Naive thymus-derived CD4-positive, alpha-beta T cell (primary cell): ENCODE data around the gene OPA1. TPM values are rescaled to one million over a fixed set of nuclear protein-coding genes. Genes with fewer than 3 reads are reported as not detected.

Experiments
- ATAC-seq: fragments of 150-1000 bp; cut with Tn5 transposase; 2 replicates; pipeline ENCODE4 v1.10.0; 2021; ENCODE audit warnings: mild to moderate bottlenecking, moderate library complexity
- CTCF ChIA-PET: fragments of 350-600 bp; sonication (Branson Sonifier 250); formaldehyde crosslinking; loops from one replicate; lab custom pipeline; 2021; ENCODE audit warnings: antibody characterized with exemption; lab: Charles Lee
- POLR2A ChIA-PET: fragments of 350-600 bp; sonication (Branson Sonifier 250); formaldehyde crosslinking; loops from one replicate; lab custom pipeline; 2021; ENCODE audit warnings: antibody characterized with exemption, inconsistent platforms; lab: Charles Lee
- DNase-seq, 9 donors: peaks; one replicate each; pipeline versions ENCODE4 v3.0.0 to v3.0.0-alpha.2; 2020 to 2022; ENCODE audit warnings: mixed read lengths in 1 of 9
- H3K27ac ChIP-seq: one replicate; pipeline ENCODE4 v1.7.0; 2013; ENCODE audit warnings: mild to moderate bottlenecking, low read depth, low read length, moderate library complexity
- H3K27me3 ChIP-seq, 2 donors: one replicate each; pipeline ENCODE4 v1.7.0; 2013; ENCODE audit warnings: low read length in 2 of 2, mild to moderate bottlenecking in 2 of 2, moderate library complexity in 2 of 2; ENCODE audit not compliant: control insufficient read depth in 2 of 2, insufficient read depth in 2 of 2
- H3K36me3 ChIP-seq, 3 experiments: 1 replicate in 2 of 3; 2 replicates in 1 of 3; pipeline ENCODE4 v1.7.0; 2013; ENCODE audit warnings: low read length in 3 of 3, mild to moderate bottlenecking in 3 of 3, moderate library complexity in 1 of 3; ENCODE audit not compliant: insufficient read depth in 3 of 3, control insufficient read depth in 2 of 3
- H3K4me1 ChIP-seq, 2 donors: one replicate each; pipeline ENCODE4 v1.7.0; 2013; ENCODE audit warnings: low read length in 2 of 2, mild to moderate bottlenecking in 2 of 2, moderate library complexity in 1 of 2; ENCODE audit not compliant: control insufficient read depth in 2 of 2, insufficient read depth in 2 of 2
- H3K4me3 ChIP-seq: 2 replicates; pipeline ENCODE4 v1.7.0; 2013; ENCODE audit warnings: mild to moderate bottlenecking, low read length
- H3K9me3 ChIP-seq, 3 experiments: 1 replicate in 2 of 3; 2 replicates in 1 of 3; pipeline ENCODE4 v1.7.0; 2013; ENCODE audit warnings: low read length in 3 of 3; ENCODE audit not compliant: control insufficient read depth in 2 of 3
- H3K27ac Mint-ChIP-seq, 9 donors: one replicate each; pipeline ENCODE4 v1.8.0; 2020 to 2022; ENCODE audit warnings: mixed read lengths in 9 of 9, mild to moderate bottlenecking in 8 of 9, moderate library complexity in 5 of 9, inconsistent platforms in 2 of 9
- H3K27me3 Mint-ChIP-seq, 5 donors: one replicate each; pipeline ENCODE4 v1.8.0; 2021 to 2022; ENCODE audit warnings: mixed read lengths in 5 of 5, mild to moderate bottlenecking in 1 of 5
- H3K36me3 Mint-ChIP-seq, 5 donors: one replicate each; pipeline ENCODE4 v1.8.0; 2020 to 2022; ENCODE audit warnings: mixed read lengths in 5 of 5, mild to moderate bottlenecking in 3 of 5, inconsistent platforms in 1 of 5
- H3K4me1 Mint-ChIP-seq, 7 donors: one replicate each; pipeline ENCODE4 v1.8.0; 2020 to 2022; ENCODE audit warnings: mixed read lengths in 7 of 7, mild to moderate bottlenecking in 3 of 7, inconsistent platforms in 1 of 7
- H3K4me3 Mint-ChIP-seq, 10 donors: one replicate each; pipeline ENCODE4 v1.8.0; 2020 to 2022; ENCODE audit warnings: mild to moderate bottlenecking in 10 of 10, mixed read lengths in 10 of 10, moderate library complexity in 6 of 10, inconsistent platforms in 2 of 10
- H3K9me3 Mint-ChIP-seq, 11 donors: one replicate each; pipeline ENCODE4 v1.8.0; 2020 to 2022; ENCODE audit warnings: mixed read lengths in 11 of 11, mild to moderate bottlenecking in 4 of 11, inconsistent platforms in 1 of 11, moderate library complexity in 1 of 11
- intact Hi-C, 2 donors: fragments of 100-400 bp; cut with micrococcal nuclease; formaldehyde crosslinking; loops; one replicate each; pipeline ENCODE4 v1.15.1; 2023
- polyA plus RNA-seq, 2 donors: library from polyadenylated mRNA; unstranded; fragments of 300-500 nt; fragmentation: Illumina TruSeq; gene quantifications; one replicate each; pipeline ENCODE4 v1.2.3, GENCODE V29; 2021
- total RNA-seq, 6 experiments: library from RNA in 5 of 6; stranded (reverse) in 5 of 6; gene quantifications; 1 replicate in 5 of 6; 2 replicates in 1 of 6; pipeline ENCODE4 v1.2.3 and lab custom pipeline; 2021 to 2026

OPA1 gene
- total and polyA plus RNA-seq, 7 experiments from 2014 or later = 22.9 to 70.0 (median 53.4) TPM

DNA sequence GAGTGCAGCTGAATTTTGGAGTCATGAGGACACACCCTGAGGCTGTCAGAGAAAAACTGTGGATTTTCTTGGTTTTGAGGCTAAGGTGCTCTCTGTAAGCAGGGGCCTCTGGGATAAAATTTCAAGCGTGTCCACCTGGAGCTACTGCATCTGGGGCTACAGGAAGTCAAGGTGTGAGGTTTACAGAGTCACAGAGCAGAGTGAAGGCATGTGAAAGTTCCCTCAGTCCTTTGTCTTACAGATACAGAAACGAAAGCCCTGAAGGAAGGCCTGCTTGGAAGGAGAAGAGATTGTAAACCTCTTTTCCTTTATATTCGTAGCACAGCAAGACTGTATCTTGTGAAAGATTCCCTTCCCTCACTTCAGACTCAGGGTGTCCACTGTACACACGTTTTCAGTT is 138.6 kb downstream of the OPA1 start:
- ATAC-seq (no peak), DNase-seq (no peak)
- no peak overlapping the region for H3K4me3 ChIP-seq
- Mint-ChIP-seq H3K4me3 (no peak overlapping the region), H3K27me3 (peaks cover 0 to 11% (median 0%) of the 10 kb centered on the region in 5 donors), H3K4me1 (no peaks in the 10 kb centered on the region), H3K27ac (no peak overlapping the region), H3K9me3 (no peaks in the 10 kb centered on the region), H3K36me3 (no peaks in the 10 kb centered on the region)
- H3K27me3 ChIP-seq = no peaks in the 10 kb centered on the region
- ChIA-PET POLR2A (no interaction called here), CTCF (no interaction called here)
- no peak overlapping the region for H3K27ac ChIP-seq
- H3K4me1 ChIP-seq = no peaks in the 10 kb centered on the region
- H3K9me3 ChIP-seq = no peaks in the 10 kb centered on the region
- no peaks in the 10 kb centered on the region for H3K36me3 ChIP-seq
- intact Hi-C loops = no loop called here

GRCh38 chr3:193732391-193732790 is 139.4 kb downstream of the OPA1 start:
- H3K9me3 Mint-ChIP-seq = no peaks in the 10 kb centered on the region
- ChIA-PET CTCF (no interaction called here), POLR2A (no interaction called here)
- Histone ChIP-seq H3K9me3 (no peaks in the 10 kb centered on the region), H3K4me3 (no peak overlapping the region), H3K27ac (no peak overlapping the region), H3K36me3 (no peaks in the 10 kb centered on the region), H3K27me3 (no peaks in the 10 kb centered on the region), H3K4me1 (no peaks in the 10 kb centered on the region)
- no peak for ATAC-seq
- no peaks in the 10 kb centered on the region for H3K4me1 Mint-ChIP-seq
- no peak for DNase-seq
- no peak overlapping the region for H3K27ac Mint-ChIP-seq
- no peak overlapping the region for H3K4me3 Mint-ChIP-seq
- intact Hi-C loops = no loop called here
- peaks cover 0 to 11% (median 0%) of the 10 kb centered on the region in 5 donors for H3K27me3 Mint-ChIP-seq
- H3K36me3 Mint-ChIP-seq = no peaks in the 10 kb centered on the region

- ChIA-PET CTCF (no interaction called here), POLR2A (no interaction called here)
- no peaks in the 10 kb centered on the region for H3K27me3 ChIP-seq
- H3K9me3 ChIP-seq = no peaks in the 10 kb centered on the region
- Mint-ChIP-seq H3K4me1 (no peaks in the 10 kb centered on the region), H3K27me3 (peaks cover 0 to 11% (median 0%) of the 10 kb centered on the region in 5 donors), H3K4me3 (no peak overlapping the region), H3K27ac (no peak overlapping the region), H3K9me3 (no peaks in the 10 kb centered on the region), H3K36me3 (no peaks in the 10 kb centered on the region)
- intact Hi-C loops = no loop called here
- no peak overlapping the region for H3K27ac ChIP-seq
- no peak overlapping the region for H3K4me3 ChIP-seq
- no peaks in the 10 kb centered on the region for H3K36me3 ChIP-seq
- DNase-seq = no peak
- no peak for ATAC-seq
- H3K4me1 ChIP-seq = no peaks in the 10 kb centered on the region
Measured at GRCh38 chr3:193732827-193733226, 139.8 kb downstream of the OPA1 start.

DNA sequence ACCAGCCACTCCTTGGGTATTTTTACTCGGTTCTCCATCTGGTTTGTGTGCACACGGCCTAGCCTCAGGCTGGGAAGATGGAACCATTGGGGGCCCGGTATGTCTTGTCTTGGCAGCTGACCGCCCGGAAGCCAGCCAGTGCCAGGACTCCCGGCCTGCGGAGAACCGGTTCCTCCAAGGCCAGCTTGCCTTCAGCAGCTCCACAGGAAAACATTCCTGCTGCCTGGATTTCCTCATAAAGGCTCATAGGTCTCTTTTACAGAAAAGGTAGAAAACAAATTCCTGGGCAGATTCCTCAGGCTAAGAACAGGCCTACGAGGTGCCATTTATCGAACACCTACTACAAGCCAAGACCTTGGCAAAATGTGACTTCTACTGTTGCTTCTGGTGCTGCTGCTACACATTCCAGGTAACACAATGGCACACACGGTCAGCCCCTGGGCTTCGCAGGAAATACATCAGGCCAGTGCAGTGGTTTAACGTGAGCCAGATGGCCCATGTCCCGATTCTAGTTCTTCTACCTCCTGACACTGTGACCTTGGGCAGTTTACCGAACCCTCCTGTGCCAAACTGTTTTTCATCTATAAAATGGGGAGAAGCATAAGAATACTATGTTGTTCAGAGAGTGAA is 141.8 kb downstream of the OPA1 start:
- ChIA-PET CTCF (no interaction called here), POLR2A (no interaction called here)
- Histone ChIP-seq H3K36me3 (no peaks in the 10 kb centered on the region), H3K9me3 (no peaks in the 10 kb centered on the region), H3K27me3 (no peaks in the 10 kb centered on the region), H3K4me3 (no peak overlapping the region), H3K27ac (no peak overlapping the region), H3K4me1 (no peaks in the 10 kb centered on the region)
- Mint-ChIP-seq H3K4me1 (no peaks in the 10 kb centered on the region), H3K9me3 (no peaks in the 10 kb centered on the region), H3K27ac (no peak overlapping the region), H3K4me3 (no peak overlapping the region), H3K27me3 (peaks cover 0 to 7% (median 0%) of the 10 kb centered on the region in 5 donors), H3K36me3 (no peaks in the 10 kb centered on the region)
- DNase-seq (no peak), ATAC-seq (no peak)
- intact Hi-C loops = no loop called here

- Mint-ChIP-seq H3K36me3 (no peaks in the 10 kb centered on the region), H3K4me1 (no peaks in the 10 kb centered on the region), H3K27me3 (peaks cover 0 to 9% (median 0%) of the 10 kb centered on the region in 5 donors), H3K27ac (no peak overlapping the region), H3K9me3 (no peaks in the 10 kb centered on the region), H3K4me3 (no peak overlapping the region)
- ChIA-PET POLR2A (no interaction called here), CTCF (no interaction called here)
- no peaks in the 10 kb centered on the region for H3K36me3 ChIP-seq
- intact Hi-C loops = no loop called here
- H3K9me3 ChIP-seq = no peaks in the 10 kb centered on the region
- H3K27ac ChIP-seq = no peak overlapping the region
- DNase-seq (no peak), ATAC-seq (no peak)
- no peaks in the 10 kb centered on the region for H3K27me3 ChIP-seq
- H3K4me1 ChIP-seq = no peaks in the 10 kb centered on the region
- H3K4me3 ChIP-seq = no peak overlapping the region
Measured at GRCh38 chr3:193735850-193736249, 142.8 kb downstream of the OPA1 start.

GRCh38 chr3:193736616-193737015 is 143.6 kb downstream of the OPA1 start:
- peaks cover 0 to 9% (median 0%) of the 10 kb centered on the region in 5 donors for H3K27me3 Mint-ChIP-seq
- POLR2A ChIA-PET = no interaction called here
- H3K27ac Mint-ChIP-seq = no peak overlapping the region
- H3K4me1 Mint-ChIP-seq = no peaks in the 10 kb centered on the region
- CTCF ChIA-PET = no interaction called here
- Histone ChIP-seq H3K36me3 (no peaks in the 10 kb centered on the region), H3K4me1 (no peaks in the 10 kb centered on the region), H3K4me3 (no peak overlapping the region), H3K27ac (no peak overlapping the region), H3K9me3 (no peaks in the 10 kb centered on the region), H3K27me3 (no peaks in the 10 kb centered on the region)
- no peak for ATAC-seq
- H3K36me3 Mint-ChIP-seq = no peaks in the 10 kb centered on the region
- H3K9me3 Mint-ChIP-seq = no peaks in the 10 kb centered on the region
- intact Hi-C loops = no loop called here
- H3K4me3 Mint-ChIP-seq = no peak overlapping the region
- DNase-seq = no peak

GRCh38 chr3:193737191-193737751 is 144.3 kb downstream of the OPA1 start:
- H3K36me3 Mint-ChIP-seq = no peaks in the 10 kb centered on the region
- no peak overlapping the region for H3K4me3 ChIP-seq

More at GRCh38 chr3:193737191-193737751, 144.3 kb downstream of the OPA1 start:
- no peak overlapping the region for H3K27ac ChIP-seq
- no peak for ATAC-seq
- peaks cover 0 to 9% (median 0%) of the 10 kb centered on the region in 5 donors for H3K27me3 Mint-ChIP-seq
- H3K4me1 Mint-ChIP-seq = no peaks in the 10 kb centered on the region
- ChIA-PET CTCF (interaction anchor here (0.7 kb wide), 1 partner anchor 709 kb away, joined by 3 read pairs; no protein-coding TSS in a partner anchor), POLR2A (no interaction called here)
- no peak overlapping the region for H3K27ac Mint-ChIP-seq
- DNase-seq = no peak
- H3K27me3 ChIP-seq = no peaks in the 10 kb centered on the region
- no peaks in the 10 kb centered on the region for H3K9me3 Mint-ChIP-seq
- no peaks in the 10 kb centered on the region for H3K4me1 ChIP-seq
- no peaks in the 10 kb centered on the region for H3K9me3 ChIP-seq
- H3K36me3 ChIP-seq = no peaks in the 10 kb centered on the region
- intact Hi-C loops = no loop called here
- no peak overlapping the region for H3K4me3 Mint-ChIP-seq
